Measurements from ENCODE around the gene SETD1B.

Gene SETD1B

DNA sequence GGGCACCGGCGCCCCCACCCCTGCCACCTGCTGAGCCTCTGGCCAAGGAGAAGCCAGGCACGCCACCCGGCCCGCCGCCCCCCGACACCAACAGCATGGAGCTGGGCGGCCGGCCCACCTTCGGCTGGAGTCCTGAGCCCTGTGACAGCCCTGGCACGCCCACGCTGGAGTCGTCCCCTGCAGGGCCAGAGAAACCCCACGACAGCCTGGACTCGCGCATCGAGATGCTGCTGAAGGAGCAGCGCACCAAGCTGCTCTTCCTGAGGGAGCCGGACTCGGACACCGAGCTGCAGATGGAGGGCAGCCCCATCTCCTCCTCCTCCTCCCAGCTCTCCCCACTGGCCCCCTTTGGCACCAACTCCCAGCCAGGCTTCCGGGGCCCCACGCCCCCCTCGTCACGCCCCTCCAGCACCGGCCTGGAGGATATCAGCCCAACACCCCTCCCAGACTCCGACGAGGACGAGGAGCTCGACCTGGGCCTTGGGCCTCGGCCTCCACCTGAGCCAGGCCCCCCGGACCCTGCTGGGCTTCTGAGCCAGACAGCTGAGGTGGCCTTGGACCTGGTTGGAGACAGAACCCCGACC lies 6.5 kb downstream of the SETD1B start:
- no peak for DNase-seq

DNA sequence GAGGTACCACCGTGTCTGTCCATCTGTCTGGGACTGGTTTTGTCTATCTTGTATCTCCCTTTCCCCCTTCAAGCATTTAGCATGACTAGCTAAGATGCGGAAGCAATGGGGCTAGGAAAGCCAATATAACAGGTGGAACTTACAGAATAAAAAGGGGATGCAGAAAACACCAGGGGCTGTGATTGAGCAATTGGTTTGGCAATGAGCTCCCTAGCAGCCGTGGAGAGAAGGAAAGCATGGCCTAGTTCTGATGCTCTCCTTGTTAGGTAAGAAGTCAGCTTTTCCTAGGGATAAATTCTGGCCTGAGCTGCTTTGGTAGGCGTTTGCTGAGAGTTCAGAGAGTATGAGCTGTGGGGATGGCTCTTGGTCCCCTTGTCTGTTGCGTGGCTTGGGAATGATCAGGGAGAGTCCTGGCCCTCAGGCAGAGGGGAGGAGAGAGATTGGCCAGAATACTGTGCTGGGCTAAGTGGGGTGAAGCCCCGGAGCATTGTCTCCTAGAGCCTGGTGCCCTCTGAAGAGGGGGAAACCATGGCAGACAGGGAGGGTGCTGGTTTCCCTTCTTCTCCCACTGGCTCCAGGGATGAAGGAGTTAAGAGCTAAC lies 7.1 kb downstream of the SETD1B start:
- no peak for DNase-seq

DNA sequence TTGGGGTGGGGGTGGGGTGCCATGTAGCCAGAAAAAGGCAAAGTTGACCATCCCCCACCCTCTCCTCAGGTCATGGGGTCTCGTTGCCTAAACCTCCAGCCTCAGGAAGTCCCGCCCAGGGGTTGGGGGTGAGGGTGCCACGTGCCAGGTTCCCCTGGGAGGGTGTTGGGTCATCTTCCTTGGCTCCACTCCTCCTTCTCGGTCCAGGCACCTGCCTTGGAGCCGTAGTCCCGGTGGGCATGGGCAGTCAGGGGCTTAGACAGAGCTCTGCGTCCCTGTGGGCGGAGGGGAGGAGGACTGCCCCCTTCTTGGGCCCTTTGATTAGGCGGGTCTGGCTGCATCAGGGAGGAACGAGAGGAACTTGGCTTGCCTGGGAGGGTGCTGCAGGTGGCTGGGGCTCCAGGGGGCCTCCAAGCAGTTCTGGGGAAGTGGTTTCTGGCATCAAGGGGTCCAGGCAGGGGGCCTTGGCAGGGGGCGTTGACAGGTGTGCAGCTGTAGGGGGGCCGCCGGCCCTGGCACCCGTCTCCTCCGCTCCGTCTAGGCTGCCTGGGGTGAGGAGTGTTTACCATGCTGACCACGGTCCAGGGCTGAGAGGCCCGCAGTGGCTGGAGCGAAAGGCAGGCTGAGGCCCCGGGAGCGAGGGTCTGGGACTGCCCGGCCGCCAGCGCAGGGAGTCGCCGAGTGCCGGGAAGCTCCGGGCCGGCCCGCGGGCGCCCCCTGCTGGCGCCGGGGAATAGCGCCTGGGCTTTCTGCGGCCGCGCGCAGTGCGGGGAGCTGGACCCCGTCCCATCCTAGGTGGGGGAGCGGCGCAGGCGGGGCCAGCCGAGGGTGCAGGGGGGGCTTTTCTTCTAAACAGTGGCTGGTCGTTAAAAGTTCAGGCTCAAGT lies 7.9 kb downstream of the SETD1B start:
- peak; percentile 83 for DNase-seq

DNA sequence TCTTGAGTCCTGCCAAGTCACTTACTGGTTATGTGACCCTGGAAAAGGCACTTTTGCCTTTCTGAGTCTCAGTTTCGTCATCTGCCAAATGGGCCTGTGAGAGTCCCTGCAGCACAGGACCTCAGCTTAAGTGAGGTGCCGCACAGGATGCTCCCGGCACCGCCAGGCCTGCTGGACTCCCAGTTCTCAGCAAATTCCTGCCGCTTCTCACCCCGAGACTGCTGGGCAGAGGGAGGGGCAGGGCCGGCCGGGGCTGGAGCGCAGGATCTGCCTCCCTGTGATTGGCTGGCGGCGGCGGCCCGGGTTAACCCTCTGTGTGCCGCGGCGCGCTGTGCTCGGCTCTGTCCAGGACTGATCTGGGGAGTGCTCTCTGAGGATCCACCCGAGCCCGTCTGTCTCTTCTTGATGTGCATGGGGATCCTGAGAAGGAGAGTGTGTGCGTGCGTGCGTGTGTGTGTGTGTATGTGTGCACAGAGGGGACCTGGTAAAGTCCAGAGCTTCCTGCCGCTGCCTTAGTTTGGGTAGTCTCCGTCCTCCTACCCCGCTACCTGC lies 8.6 kb downstream of the SETD1B start:
- DNase-seq: no peak

DNA sequence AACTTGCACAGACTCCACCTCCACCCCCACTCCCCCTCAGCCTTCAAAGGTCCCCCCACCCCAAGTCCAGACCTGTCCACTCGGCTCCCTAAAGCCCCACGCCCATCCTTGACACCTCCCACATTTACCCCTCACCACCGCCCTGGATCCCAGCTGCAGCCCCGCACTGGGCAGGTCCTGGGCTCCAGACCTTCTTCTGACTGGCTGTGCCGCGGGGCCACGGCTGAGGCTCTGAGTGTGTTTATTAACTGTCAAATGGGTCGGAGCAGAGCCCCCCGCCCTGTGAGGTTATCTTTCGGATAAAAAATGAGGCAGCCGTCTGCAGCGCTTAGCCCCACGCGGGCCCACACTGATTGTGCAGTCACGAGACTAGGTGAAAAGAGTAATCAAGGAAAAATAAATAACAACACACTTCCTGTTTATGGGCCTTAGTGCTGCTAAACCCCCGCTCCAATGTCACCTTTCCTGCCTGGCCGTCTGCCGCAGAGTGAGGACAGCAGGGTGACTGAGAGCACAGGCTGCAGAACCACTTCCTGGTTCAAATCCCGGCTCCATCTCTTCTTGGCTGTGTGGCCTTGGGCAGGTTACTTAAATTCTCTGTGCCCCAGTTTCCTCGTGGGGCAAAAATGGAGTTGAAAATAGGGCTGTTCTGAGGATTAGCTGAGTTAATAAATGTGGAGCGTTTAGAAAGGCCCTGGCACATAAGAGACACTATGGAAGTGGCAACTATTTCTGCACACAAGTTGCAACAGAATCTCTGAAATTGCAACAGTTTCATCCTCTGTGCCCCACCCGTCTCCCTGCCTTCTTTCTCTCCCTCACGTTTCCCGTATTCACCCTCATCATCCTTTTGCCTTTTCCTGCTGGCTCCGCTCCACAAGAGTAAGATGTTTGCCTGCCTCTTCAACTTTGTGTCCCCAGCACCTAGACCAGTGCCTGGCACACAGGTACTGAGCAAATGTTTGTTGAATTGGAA lies 9.4 kb downstream of the SETD1B start:
- DNase-seq: no peak

DNA sequence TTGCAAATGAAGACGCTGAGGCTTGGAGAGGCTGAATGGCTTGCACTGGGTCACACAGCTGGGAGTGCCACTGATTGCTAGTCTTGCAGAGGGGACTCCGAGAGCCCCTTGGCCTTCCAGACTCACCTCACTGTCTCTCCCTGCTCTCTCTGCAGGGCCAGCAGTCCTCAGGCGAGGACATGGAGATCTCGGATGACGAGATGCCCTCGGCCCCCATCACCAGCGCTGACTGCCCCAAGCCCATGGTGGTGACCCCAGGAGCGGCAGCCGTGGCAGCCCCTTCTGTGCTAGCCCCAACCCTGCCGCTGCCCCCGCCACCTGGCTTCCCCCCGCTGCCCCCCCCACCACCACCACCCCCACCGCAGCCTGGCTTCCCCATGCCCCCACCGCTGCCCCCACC lies 10.1 kb downstream of the SETD1B start:
- DNase-seq: no peak

DNA sequence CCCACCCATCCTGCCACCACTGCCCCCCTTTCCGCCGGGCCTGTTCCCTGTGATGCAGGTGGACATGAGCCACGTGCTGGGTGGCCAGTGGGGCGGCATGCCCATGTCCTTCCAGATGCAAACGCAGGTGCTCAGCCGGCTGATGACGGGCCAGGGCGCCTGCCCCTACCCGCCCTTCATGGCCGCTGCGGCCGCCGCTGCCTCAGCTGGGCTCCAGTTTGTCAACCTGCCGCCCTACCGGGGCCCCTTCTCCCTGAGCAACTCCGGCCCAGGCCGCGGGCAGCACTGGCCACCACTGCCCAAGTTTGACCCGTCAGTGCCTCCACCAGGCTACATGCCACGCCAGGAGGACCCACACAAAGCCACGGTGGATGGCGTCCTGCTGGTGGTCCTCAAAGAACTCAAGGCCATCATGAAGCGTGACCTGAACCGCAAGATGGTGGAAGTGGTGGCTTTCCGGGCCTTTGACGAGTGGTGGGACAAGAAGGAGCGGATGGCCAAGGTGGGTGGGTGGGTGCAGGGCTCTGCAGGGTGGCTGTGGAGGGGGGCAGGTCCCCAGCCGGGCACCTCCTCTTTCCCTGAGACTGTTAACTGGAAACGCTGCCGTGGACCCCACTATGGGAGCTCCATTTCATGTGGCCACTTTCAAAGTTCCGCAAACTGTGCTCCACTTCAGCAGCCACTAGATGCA lies 10.8 kb downstream of the SETD1B start:
- no peak for DNase-seq

DNA sequence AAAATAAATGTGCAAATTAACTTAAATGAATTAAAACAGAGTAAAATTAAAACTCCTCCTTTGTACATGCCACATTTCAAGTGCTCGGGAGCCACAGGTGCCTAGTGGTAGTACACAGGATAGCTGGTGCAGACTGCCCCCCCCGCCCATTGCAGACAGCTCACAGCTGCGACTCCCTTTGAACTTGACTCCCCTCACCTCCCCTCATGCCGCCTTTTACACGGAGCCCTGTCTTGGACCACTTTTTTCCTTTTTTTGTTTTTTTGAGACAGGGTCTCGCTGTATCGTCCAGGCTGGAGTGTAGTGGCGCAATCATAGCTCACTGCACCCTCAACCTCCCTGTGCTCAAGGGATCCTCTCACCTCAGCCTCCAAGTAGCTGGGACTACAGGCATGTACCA lies 11.5 kb downstream of the SETD1B start:
- no peak for DNase-seq

DNA sequence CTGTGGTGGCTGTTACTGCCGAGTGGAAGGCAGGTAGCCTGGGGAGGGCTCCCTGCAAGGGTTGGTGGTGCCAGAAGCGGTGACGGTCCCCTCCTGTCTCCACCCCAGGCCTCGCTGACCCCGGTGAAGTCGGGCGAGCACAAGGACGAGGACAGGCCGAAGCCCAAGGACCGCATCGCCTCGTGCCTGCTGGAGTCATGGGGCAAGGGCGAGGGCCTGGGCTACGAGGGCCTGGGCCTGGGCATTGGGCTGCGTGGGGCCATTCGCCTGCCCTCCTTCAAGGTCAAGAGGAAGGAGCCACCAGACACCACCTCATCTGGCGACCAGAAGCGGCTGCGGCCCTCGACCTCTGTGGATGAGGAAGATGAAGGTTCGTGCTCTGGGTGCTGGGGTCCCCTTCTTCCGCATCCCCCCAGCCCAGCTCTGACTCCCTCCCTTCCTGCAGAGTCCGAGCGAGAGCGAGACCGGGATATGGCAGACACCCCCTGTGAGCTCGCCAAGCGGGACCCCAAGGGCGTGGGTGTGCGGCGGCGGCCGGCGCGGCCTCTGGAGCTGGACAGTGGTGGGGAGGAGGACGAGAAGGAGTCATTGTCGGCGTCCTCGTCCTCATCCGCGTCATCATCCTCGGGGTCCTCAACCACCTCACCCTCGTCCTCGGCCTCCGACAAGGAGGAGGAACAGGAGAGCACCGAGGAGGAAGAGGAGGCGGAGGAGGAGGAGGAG lies 13.3 kb downstream of the SETD1B start:
- no peak for DNase-seq

DNA sequence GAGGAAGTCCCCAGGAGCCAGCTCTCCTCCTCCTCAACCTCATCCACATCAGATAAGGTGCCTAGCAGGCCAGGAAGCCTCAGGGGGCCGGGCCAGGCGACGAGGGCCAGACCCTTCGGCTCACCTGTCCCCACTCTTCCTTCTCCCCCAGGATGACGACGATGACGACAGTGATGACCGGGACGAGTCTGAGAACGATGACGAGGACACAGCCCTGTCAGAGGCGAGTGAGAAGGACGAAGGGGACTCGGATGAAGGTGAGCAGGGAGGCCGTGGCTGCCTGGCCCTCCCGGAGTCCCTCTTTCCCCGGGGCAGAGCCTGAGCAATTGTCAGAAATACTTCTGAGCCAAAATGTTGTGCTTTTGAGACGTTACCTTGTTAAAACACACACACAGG lies 13.8 kb downstream of the SETD1B start:
- DNase-seq: no peak

DNA sequence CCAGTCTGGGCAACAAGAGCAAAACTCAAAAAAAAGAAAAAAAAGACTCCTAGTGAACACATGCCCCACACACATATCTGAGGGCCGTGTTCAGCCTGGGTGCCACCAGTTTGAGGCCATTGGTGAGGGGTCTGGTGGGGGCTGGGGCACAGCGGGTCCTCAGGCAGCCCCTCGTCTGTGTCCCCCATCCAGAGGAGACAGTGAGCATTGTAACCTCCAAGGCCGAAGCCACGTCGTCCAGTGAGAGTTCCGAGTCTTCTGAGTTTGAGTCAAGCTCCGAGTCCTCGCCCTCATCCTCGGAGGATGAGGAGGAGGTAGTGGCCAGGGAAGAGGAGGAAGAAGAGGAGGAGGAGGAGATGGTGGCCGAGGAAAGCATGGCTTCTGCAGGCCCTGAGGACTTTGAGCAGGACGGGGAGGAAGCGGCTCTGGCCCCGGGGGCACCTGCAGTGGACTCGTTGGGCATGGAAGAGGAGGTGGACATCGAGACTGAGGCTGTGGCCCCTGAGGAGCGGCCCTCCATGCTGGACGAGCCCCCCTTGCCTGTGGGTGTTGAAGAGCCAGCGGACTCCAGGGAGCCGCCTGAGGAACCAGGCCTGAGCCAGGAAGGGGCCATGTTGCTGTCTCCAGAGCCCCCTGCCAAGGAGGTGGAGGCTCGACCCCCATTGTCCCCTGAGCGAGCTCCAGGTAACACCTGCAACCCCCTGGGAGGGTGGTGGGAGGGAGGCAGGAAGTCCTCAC lies 15.6 kb downstream of the SETD1B start:
- DNase-seq: no peak

DNA sequence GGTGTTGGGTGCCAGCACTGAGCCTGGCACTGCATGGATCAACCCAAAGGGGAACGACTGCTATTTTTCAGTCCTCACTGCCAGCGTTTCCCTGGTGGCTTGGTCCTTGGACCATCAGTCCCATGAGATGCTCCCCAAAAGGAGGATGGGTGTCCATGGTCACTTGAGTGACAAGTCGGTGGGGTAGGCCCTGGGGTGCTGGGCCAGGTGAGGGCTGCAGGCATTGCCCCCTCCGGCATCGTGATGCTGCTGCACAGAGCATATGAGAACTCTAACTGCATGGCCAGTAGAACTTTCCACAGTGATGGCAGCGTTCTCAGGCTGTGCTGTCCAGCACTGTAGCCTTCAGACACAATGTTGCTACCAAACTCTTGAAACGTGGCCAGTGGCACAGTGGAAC lies 16.2 kb downstream of the SETD1B start:
- no peak for DNase-seq

DNA sequence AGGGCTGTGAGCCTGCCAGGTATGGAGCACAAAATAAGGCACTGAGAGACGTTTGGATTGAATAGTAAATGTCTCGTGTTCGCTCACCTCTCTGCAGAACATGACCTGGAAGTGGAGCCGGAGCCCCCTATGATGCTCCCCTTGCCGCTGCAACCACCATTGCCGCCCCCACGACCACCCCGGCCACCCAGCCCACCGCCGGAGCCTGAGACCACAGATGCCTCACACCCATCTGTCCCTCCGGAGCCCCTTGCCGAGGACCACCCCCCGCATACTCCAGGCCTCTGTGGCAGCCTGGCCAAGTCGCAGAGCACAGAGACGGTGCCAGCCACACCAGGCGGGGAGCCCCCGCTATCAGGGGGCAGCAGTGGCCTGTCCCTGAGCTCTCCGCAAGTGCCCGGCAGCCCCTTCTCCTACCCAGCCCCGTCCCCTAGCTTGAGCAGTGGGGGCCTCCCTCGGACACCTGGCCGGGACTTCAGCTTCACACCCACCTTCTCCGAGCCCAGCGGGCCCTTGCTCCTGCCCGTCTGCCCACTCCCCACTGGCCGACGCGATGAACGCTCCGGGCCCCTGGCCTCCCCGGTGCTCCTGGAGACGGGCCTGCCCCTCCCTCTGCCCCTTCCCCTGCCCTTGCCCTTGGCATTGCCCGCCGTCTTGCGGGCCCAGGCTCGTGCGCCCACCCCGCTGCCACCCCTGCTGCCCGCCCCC lies 18.7 kb downstream of the SETD1B start:
- DNase-seq: no peak

DNA sequence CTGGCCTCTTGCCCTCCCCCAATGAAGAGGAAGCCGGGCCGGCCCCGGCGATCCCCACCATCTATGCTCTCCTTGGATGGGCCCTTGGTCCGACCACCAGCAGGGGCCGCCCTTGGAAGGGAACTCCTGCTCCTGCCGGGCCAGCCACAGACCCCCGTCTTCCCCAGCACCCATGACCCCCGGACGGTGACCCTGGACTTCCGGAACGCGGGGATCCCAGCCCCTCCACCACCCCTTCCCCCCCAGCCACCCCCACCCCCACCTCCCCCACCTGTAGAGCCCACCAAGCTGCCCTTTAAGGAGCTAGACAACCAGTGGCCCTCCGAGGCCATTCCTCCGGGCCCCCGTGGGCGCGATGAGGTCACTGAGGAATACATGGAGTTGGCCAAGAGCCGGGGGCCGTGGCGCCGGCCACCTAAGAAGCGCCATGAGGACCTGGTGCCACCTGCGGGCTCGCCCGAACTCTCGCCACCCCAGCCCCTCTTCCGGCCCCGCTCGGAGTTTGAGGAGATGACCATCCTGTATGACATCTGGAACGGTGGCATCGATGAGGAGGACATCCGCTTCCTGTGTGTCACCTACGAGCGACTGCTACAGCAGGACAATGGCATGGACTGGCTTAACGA lies 19.4 kb downstream of the SETD1B start:
- DNase-seq: no peak

DNA sequence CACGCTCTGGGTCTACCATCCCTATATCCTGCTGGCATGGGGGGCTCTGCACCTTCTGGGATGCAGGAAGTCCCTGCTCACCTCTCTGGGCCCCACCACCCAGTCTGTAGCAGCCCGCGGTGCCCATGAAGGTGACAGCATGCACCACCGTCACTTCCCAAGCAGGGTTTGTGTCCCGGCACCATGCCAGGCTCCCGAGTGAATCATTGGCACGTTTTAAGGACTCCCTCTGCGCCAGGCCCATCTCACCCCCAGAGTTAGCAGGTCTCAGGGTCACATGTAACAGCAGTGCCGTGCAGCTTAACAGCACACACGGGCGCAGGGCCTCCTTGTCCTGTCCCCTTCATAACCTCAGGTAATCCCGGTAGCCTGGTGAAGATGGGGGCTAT lies 19.9 kb downstream of the SETD1B start:
- no peak for DNase-seq

DNA sequence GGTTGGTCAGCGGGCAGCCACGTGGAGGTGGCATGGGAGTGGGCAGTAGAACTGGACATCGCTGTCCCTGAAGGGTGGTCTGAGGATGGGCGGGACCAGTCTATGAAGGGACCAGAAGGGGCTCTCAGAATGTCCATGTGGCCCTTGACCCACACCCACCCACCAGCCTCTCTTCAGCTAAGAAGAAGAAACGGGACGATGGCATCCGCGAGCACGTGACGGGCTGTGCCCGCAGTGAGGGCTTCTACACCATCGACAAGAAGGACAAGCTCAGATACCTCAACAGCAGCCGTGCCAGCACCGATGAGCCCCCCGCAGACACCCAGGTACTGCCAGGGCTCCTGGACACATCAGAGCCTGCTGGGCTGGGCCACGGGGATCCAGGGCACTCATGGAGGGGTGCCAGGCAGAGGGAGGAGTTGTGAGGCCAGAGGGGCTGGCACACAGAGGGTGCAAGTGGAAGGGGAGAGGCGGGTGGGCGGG lies 21.3 kb downstream of the SETD1B start:
- DNase-seq: no peak

DNA sequence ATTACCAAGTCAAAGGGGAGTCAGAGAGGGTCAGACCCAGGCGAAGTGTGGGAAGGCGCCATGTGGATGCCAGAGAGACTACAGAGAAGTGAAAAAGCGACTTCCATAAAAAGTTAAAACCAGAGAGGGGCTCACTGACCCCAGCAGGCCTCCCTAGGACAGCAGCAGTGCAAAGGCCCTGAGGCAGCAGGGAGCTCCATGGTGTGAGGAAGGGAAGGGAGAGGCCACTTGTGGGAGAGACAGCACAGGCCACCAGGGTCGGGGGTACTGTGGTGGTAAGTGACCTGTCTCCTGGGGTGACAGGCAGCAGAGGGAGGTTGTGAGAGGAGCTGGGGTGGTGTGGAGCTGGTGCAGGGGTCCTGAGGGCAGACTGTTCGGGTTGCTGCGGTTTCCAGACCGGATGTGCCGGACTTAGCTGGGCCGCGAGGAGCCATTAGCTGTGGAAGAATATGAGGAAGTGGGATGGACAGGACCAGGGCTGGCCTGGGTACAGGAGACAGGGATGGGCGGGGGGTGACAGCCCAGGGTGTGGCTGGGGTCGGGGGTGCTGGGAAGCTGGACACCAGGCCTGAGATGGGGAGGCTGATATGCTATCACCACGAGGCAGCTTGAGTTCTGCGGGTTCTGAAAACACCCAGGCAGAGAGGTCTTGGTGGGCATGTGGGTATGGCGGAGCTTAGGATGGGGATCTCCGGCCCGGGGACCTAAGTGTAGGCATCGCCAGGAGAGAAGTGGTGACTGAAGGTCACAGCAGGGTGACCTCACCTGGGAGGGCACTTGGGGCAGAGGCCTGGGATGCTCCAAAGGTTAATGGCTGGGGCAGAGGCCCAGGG lies 22.7 kb downstream of the SETD1B start:
- DNase-seq: no peak

DNA sequence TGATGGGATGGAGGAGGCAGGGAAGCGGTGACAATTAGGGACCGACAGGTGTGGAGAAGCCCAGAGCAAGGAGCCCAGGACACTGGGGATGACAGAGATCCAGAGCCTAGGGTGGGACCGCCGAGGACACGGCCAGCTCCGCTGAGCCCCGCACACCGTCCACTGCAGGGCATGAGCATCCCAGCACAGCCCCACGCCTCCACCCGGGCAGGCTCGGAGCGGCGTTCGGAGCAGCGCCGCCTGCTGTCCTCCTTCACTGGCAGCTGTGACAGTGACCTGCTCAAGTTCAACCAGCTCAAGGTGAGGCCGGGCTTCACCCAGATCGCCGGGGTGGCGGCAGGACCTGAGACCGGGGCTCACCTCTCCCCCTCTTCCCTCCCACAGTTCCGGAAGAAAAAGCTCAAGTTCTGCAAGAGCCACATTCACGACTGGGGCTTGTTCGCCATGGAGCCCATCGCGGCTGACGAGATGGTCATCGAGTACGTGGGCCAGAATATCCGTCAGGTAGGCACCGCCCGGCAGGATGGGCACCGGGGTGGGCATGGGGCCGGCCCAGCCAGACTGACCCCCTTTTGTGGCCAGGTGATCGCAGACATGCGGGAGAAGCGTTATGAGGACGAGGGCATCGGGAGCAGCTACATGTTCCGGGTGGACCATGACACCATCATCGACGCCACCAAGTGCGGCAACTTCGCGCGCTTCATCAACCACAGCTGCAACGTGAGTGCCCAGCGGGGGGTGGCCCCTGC lies 23.7 kb downstream of the SETD1B start:
- no peak for DNase-seq
